ENCODE data around the gene COL23A1. TPM values are rescaled to one million over a fixed set of nuclear protein-coding genes. Genes with fewer than 3 reads are reported as not detected.

COL23A1 gene
- total RNA-seq, 1 experiment from 2014 or later, result 15.0 TPM

DNA sequence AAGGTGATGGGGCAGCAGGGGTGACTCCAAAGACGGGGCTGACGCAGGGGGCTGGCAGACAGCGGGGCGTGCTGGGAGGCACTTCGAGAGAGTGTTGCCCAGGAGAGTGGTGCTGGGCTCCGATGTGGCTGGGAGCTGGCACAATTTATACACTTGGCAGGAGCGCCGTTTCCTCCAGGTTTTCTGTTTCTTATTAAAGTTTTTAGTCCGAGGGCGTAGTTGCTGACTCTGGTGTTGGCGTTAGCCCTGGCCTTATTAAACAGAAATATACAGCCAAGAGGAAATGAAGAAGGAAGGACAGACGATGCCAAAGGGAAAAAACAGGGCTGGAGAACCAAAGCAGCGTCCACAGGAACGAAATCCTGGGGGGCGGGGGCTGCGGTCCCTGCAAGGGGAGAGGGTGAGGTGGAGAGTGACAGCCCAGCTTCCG lies 218.0 kb downstream of the COL23A1 start (continued):
- TF ChIP-seq ETV6 (CRISPR knock-in tag; IDR thresholded peaks at IDR 0.05) (no peak), TEAD1 (CRISPR knock-in tag; IDR thresholded peaks at IDR 0.05) (no peak), CBFB (CRISPR knock-in tag; IDR thresholded peaks at IDR 0.05; ENCODE audit: low read depth) (no peak)

DNA sequence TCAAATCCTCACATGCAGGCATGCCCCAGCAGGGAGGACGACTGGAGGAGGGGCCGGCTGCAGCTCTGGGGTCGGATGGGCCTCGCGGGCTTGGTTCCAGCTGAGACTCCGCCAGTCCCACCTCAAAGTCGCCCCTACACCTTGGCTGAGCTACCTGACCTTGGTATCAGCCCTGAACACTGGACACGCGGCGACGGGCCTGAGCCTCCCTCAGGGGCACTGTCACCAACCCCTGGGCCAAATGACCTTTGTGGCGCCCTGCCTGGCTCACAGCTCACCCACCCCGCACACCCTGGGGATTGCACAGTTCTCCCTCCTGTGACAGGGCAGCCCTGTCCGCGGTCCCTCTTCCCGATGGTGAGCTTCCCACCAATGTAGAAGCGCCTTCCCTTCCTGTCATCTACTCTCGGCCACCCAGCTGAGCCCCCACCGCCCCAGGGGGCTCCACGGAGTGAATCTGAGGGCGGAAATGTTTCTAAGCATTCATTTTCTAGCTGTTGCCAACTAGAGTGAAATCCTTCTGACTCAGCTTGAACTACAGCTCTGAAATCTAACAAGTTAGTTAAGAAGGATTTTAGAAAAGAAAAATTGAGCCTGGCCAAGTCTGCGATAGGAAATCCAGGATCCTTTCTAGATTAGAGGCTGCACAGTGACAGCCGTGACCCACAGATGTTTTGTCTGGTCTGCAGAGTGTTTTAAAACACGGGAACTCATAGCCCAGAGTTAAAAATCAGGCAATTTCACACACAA lies 218.7 kb downstream of the COL23A1 start:
- Mint-ChIP-seq H3K4me1 (peaks cover 15% of the 10 kb centered on the region), H3K4me3 (no peak overlapping the region), H3K27ac (peak overlapping the region; percentile 70), H3K36me3 (peaks cover 17% of the 10 kb centered on the region), H3K9me3 (peaks cover 15% of the 10 kb centered on the region), H3K27me3 (ENCODE audit: low read depth) (no peaks in the 10 kb centered on the region; the same call in 1 of the 2 replicates)
- POLR2A ChIA-PET, result no interaction called here
- ATAC-seq (peak; percentile 63), DNase-seq (ENCODE audit: low spot score) (no peak)
- TF ChIP-seq ELF4 (CRISPR knock-in tag; IDR thresholded peaks at IDR 0.05; ENCODE audit: low read depth) (no peak), SOX15 (CRISPR knock-in tag; IDR thresholded peaks at IDR 0.05) (no peak), IRF2 (CRISPR knock-in tag; IDR thresholded peaks at IDR 0.05; ENCODE audit: borderline replicate concordance, low read depth) (no peak), KAT7 (CRISPR knock-in tag; IDR thresholded peaks at IDR 0.05; ENCODE audit: borderline replicate concordance) (no peak), ESRRA (CRISPR knock-in tag; IDR thresholded peaks at IDR 0.05; ENCODE audit: borderline replicate concordance) (no peak)
- TF ChIP-seq, protein P1, sequence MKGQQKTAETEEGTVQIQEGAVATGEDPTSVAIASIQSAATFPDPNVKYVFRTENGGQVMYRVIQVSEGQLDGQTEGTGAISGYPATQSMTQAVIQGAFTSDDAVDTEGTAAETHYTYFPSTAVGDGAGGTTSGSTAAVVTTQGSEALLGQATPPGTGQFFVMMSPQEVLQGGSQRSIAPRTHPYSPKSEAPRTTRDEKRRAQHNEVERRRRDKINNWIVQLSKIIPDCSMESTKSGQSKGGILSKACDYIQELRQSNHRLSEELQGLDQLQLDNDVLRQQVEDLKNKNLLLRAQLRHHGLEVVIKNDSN (CRISPR knock-in tag; IDR thresholded peaks at IDR 0.05), result no peak
- TF ChIP-seq, protein P2, sequence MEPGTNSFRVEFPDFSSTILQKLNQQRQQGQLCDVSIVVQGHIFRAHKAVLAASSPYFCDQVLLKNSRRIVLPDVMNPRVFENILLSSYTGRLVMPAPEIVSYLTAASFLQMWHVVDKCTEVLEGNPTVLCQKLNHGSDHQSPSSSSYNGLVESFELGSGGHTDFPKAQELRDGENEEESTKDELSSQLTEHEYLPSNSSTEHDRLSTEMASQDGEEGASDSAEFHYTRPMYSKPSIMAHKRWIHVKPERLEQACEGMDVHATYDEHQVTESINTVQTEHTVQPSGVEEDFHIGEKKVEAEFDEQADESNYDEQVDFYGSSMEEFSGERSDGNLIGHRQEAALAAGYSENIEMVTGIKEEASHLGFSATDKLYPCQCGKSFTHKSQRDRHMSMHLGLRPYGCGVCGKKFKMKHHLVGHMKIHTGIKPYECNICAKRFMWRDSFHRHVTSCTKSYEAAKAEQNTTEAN (CRISPR knock-in tag; IDR thresholded peaks at IDR 0.05), result no peak
- TF ChIP-seq, protein P3, sequence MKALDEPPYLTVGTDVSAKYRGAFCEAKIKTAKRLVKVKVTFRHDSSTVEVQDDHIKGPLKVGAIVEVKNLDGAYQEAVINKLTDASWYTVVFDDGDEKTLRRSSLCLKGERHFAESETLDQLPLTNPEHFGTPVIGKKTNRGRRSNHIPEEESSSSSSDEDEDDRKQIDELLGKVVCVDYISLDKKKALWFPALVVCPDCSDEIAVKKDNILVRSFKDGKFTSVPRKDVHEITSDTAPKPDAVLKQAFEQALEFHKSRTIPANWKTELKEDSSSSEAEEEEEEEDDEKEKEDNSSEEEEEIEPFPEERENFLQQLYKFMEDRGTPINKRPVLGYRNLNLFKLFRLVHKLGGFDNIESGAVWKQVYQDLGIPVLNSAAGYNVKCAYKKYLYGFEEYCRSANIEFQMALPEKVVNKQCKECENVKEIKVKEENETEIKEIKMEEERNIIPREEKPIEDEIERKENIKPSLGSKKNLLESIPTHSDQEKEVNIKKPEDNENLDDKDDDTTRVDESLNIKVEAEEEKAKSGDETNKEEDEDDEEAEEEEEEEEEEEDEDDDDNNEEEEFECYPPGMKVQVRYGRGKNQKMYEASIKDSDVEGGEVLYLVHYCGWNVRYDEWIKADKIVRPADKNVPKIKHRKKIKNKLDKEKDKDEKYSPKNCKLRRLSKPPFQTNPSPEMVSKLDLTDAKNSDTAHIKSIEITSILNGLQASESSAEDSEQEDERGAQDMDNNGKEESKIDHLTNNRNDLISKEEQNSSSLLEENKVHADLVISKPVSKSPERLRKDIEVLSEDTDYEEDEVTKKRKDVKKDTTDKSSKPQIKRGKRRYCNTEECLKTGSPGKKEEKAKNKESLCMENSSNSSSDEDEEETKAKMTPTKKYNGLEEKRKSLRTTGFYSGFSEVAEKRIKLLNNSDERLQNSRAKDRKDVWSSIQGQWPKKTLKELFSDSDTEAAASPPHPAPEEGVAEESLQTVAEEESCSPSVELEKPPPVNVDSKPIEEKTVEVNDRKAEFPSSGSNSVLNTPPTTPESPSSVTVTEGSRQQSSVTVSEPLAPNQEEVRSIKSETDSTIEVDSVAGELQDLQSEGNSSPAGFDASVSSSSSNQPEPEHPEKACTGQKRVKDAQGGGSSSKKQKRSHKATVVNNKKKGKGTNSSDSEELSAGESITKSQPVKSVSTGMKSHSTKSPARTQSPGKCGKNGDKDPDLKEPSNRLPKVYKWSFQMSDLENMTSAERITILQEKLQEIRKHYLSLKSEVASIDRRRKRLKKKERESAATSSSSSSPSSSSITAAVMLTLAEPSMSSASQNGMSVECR (CRISPR knock-in tag; IDR thresholded peaks at IDR 0.05; ENCODE audit: borderline replicate concordance), result no peak
- TF ChIP-seq, protein P4, sequence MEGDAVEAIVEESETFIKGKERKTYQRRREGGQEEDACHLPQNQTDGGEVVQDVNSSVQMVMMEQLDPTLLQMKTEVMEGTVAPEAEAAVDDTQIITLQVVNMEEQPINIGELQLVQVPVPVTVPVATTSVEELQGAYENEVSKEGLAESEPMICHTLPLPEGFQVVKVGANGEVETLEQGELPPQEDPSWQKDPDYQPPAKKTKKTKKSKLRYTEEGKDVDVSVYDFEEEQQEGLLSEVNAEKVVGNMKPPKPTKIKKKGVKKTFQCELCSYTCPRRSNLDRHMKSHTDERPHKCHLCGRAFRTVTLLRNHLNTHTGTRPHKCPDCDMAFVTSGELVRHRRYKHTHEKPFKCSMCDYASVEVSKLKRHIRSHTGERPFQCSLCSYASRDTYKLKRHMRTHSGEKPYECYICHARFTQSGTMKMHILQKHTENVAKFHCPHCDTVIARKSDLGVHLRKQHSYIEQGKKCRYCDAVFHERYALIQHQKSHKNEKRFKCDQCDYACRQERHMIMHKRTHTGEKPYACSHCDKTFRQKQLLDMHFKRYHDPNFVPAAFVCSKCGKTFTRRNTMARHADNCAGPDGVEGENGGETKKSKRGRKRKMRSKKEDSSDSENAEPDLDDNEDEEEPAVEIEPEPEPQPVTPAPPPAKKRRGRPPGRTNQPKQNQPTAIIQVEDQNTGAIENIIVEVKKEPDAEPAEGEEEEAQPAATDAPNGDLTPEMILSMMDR (IDR thresholded peaks at IDR 0.05), result no peak
- TF ChIP-seq, protein P5, sequence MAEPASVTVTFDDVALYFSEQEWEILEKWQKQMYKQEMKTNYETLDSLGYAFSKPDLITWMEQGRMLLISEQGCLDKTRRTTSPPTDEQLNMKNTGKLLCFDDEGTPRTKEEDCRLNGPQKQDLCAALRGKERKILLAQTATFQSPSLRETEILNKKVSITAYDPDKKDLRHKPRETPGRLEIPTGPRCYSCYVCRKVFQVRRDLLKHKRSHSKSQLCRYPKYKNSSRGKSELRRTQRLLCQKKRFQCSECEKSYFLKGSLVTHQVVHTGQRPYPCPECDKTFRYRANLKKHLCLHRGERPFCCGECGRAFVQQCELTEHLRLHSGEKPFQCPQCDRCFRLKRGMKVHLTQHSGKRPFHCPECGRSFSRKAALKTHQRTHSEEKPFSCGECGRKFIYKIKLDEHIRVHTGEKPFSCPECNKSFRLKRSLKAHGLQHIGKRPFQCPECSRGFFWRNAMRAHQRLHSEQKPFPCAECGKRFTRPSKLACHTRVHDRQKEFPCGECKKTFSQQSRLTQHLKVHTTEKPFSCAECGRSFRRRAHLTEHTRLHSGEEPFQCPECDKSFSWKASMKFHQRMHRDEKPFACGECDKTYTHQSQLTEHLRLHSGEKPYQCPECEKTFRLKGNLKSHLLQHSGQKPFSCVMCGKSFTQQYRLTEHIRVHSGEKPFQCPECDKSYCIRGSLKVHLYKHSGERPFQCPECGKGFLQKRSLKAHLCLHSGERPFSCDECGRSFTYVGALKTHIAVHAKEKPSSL (CRISPR knock-in tag; conservative IDR thresholded peaks at IDR 0.05), result no peak
- TF ChIP-seq, protein P6, sequence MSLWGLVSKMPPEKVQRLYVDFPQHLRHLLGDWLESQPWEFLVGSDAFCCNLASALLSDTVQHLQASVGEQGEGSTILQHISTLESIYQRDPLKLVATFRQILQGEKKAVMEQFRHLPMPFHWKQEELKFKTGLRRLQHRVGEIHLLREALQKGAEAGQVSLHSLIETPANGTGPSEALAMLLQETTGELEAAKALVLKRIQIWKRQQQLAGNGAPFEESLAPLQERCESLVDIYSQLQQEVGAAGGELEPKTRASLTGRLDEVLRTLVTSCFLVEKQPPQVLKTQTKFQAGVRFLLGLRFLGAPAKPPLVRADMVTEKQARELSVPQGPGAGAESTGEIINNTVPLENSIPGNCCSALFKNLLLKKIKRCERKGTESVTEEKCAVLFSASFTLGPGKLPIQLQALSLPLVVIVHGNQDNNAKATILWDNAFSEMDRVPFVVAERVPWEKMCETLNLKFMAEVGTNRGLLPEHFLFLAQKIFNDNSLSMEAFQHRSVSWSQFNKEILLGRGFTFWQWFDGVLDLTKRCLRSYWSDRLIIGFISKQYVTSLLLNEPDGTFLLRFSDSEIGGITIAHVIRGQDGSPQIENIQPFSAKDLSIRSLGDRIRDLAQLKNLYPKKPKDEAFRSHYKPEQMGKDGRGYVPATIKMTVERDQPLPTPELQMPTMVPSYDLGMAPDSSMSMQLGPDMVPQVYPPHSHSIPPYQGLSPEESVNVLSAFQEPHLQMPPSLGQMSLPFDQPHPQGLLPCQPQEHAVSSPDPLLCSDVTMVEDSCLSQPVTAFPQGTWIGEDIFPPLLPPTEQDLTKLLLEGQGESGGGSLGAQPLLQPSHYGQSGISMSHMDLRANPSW (CRISPR knock-in tag; conservative IDR thresholded peaks at IDR 0.05; ENCODE audit: low read depth), result no peak
- CTCF ChIA-PET, result interaction anchor here (1.0 kb wide), 2 partner anchors 90 to 219 kb away, joined by 3 to 4 read pairs; partner anchors contain the start of gene COL23A1
